Pancreas (tissue), 10 donors: ENCODE data around the gene FBL. TPM values are rescaled to one million over a fixed set of nuclear protein-coding genes. Genes with fewer than 3 reads are reported as not detected.

Experiments used
- ATAC-seq, 4 donors: fragments of 200-7000 bp; cut with Tn5 transposase; one replicate each; pipeline versions ENCODE4 v1.8.0 to v1.9.1; 2020; ENCODE audit warnings: mild to moderate bottlenecking in 4 of 4, moderate library complexity in 4 of 4
- DNase-seq, 6 donors: peaks; one replicate each; pipeline ENCODE4 v3.0.0-alpha.2; 2020
- FAIRE-seq: peaks from 2 replicates; lab custom pipeline; 2012; peaks lifted over from hg19 to GRCh38; lab: Jason Lieb, UNC
- H3K27ac ChIP-seq, 4 donors: fragments of 200-600 bp; sonication (generic); 1 replicate in 3 of 4; 2 replicates in 1 of 4; pipeline versions ENCODE4 v1.5.0 to v1.8.0; 2020
- H3K27me3 ChIP-seq, 4 donors: fragments of 200-600 bp; one replicate each; pipeline ENCODE4 v1.8.0; 2021
- H3K36me3 ChIP-seq, 3 donors: fragments of 200-600 bp; sonication (generic) in 1 of 3; one replicate each; pipeline versions ENCODE4 v1.5.0 to v1.8.0; 2020 to 2021
- H3K4me1 ChIP-seq, 3 donors: fragments of 200-600 bp; one replicate each; pipeline ENCODE4 v1.8.0; 2021
- H3K4me3 ChIP-seq, 4 donors: fragments of 200-600 bp; sonication (generic) in 2 of 4; one replicate each; pipeline versions ENCODE4 v1.5.0 to v1.8.0; 2020 to 2021
- H3K9me3 ChIP-seq, 4 donors: fragments of 200-600 bp; one replicate each; pipeline ENCODE4 v1.8.0; 2021
- CTCF ChIP-seq, 4 donors: fragments of 200-600 bp; sonication (generic) in 3 of 4; IDR thresholded peaks; one replicate each; pipeline versions ENCODE4 v1.5.0 to v1.8.0; 2021; ENCODE audit warnings: antibody characterized with exemption in 4 of 4
- intact Hi-C, 3 donors: fragments of 100-400 bp; cut with DNase I; formaldehyde crosslinking; loops; one replicate each; pipeline versions ENCODE4 v1.11.1 to v1.14.2; 2022
- microRNA-seq, 2 donors: library from miRNA; unstranded; fragments of <30 nt; microRNA quantifications; one replicate each; pipeline versions ENCODE4 to v1.1.0, GENCODE V29; 2019 to 2020
- polyA plus RNA-seq, 2 donors: library from polyadenylated mRNA; stranded (reverse); fragments of 200-250 nt; gene quantifications; one replicate each; pipeline ENCODE4 v1.2.3, GENCODE V29; 2013
- total RNA-seq, 6 donors: library from RNA; stranded (reverse); fragmentation: NEBNext Ultra II Directional in 4 of 6; extraction: Animal tissue kit (Norgen Biotek cat#: 25700) in 4 of 6; gene quantifications; one replicate each; pipeline versions ENCODE4 v1.2.1 to v1.2.4, GENCODE V29; 2021 to 2023
- donor health status: healthy with polysubstance abuse.
- donor health status: DM: no; HTN: no; CAD: no; lungs with moderate emphysema.
- donor health status: DM: no; HTN: no; CAD: no.
- donor health status: control.
- donor health status: control.
- donor health status: Bipolar disorder and iron deficiency.
- donor health status: DM: yes; HTN: yes; CAD: no.
- donor health status: DM: no; HTN: no; CAD: no.
- donor health status: DM: no; HTN: no; CAD: no.
- donor health status: DM: yes; HTN: yes; CAD: no.

The FBL gene
- total and polyA plus RNA-seq, 8 donors = 86.4 to 166 (median 109) TPM

DNA sequence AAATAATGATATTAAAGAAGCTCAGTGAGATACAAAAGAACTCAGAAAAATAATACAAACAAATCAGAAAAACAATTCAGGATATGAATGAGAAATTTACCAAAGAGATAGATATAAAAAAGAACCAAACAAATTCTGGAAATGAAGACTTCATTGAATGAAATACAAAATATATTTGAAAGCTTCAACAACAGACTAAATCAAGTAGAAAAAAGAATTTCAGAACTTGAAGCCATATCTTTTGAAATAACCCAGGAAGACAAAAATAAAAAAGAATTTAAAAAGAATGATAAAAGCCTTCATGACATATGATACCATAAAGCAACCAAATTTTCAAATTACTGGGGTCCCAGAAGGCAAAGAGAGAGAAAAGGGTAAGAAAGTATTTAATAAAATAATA lies 57.9 kb downstream of the FBL start:
- ATAC-seq (no peak), DNase-seq (no peak), FAIRE-seq (no peak)
- Histone ChIP-seq H3K27me3 (peaks cover 0 to 6% (median 0%) of the 10 kb centered on the region in 4 donors), H3K4me1 (no peaks in the 10 kb centered on the region), H3K27ac (no peak overlapping the region), H3K36me3 (no peaks in the 10 kb centered on the region), H3K4me3 (no peak overlapping the region), H3K9me3 (no peaks in the 10 kb centered on the region)
- no peak for TF ChIP-seq CTCF (IDR thresholded peaks at IDR 0.05)
- intact Hi-C loops = no loop called here

Small RNAs within 50 kb of the gene (microRNA-seq; reads per million reads assigned to microRNA genes)
- 0 reads per million in 2 donors for gene MIR6719

Other genes starting within 250 kb of the FBL start
- gene LGALS13, start 243.9 kb downstream of the FBL start, total RNA-seq = not detected
- gene LGALS13, start 243.9 kb downstream of the FBL start, polyA plus RNA-seq = not detected
- not detected for gene LGALS16, start 190.5 kb downstream of the FBL start, total RNA-seq
- not detected for gene LGALS16, start 190.5 kb downstream of the FBL start, polyA plus RNA-seq
- not detected for gene LGALS14, start 141.9 kb downstream of the FBL start, total RNA-seq
- gene LGALS14, start 141.9 kb downstream of the FBL start, polyA plus RNA-seq = not detected
- 1 to 10 TPM in 1 of 6 donors, under 1 TPM in 1, not detected in 4; 0.47 to 1.4 TPM for gene CLC, start 108.3 kb downstream of the FBL start, total RNA-seq
- gene CLC, start 108.3 kb downstream of the FBL start, polyA plus RNA-seq = not detected
- gene LEUTX, start 67.5 kb downstream of the FBL start, total RNA-seq = not detected
- not detected for gene LEUTX, start 67.5 kb downstream of the FBL start, polyA plus RNA-seq
- 10 to 100 TPM in 1 of 6 donors, 1 to 10 TPM in 5; 6.2 to 14.1 (median 7.5) TPM for gene DYRK1B, start 12.2 kb downstream of the FBL start, total RNA-seq
- 10 to 100 TPM; 12.8 to 20.6 TPM for gene DYRK1B, start 12.2 kb downstream of the FBL start, polyA plus RNA-seq
- gene FCGBP, start 88.3 kb upstream of the FBL start, total RNA-seq = 100 to 1,000 TPM in 1 of 6 donors, 10 to 100 TPM in 4, 1 to 10 TPM in 1; 9.2 to 118 (median 47.5) TPM
- 1 to 10 TPM; 1.4 to 7.5 TPM for gene FCGBP, start 88.3 kb upstream of the FBL start, polyA plus RNA-seq
- 10 to 100 TPM; 14.4 to 38.0 (median 28.2) TPM for gene PSMC4, start 124.8 kb upstream of the FBL start, total RNA-seq
- gene PSMC4, start 124.8 kb upstream of the FBL start, polyA plus RNA-seq = 10 to 100 TPM; 40.4 to 45.2 TPM
- 1 to 10 TPM; 1.9 to 5.9 (median 3.6) TPM for gene ZNF546, start 150.7 kb upstream of the FBL start, total RNA-seq
- gene ZNF546, start 150.7 kb upstream of the FBL start, polyA plus RNA-seq = 1 to 10 TPM; 1.2 to 2.6 TPM
- 10 to 100 TPM in 2 of 6 donors, 1 to 10 TPM in 4; 6.2 to 14.9 (median 8.6) TPM for gene ZNF780B, start 209.9 kb upstream of the FBL start, total RNA-seq
- 1 to 10 TPM; 4.4 to 8.3 TPM for gene ZNF780B, start 209.9 kb upstream of the FBL start, polyA plus RNA-seq
- 10 to 100 TPM in 4 of 6 donors, 1 to 10 TPM in 2; 7.4 to 19.7 (median 11.4) TPM for gene ZNF780A, start 244.6 kb upstream of the FBL start, total RNA-seq
- 10 to 100 TPM; 13.5 to 15.5 TPM for gene ZNF780A, start 244.6 kb upstream of the FBL start, polyA plus RNA-seq